Measurements from ENCODE around the gene ACVRL1.

The ACVRL1 gene

DNA sequence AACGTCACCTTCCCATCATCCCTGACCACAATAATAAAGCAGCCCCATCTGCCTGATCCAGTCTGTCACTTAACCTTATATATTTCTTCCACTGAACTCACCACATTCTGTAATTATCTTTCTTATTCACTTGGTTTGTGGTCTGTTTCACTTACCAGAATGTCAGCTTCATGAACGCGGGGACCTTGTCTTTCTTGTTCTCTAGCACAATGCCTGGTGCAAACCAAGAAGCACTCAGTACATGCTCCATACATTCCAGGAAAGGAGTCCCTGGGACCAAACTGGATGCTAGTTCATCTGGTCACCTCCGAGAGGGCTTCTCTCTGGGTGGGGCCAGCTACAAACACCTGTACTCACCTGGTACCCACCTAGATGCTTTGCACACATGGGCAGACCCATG is 36.8 kb upstream of the ACVRL1 start:
- TF ChIP-seq CEBPB (IDR thresholded peaks at IDR 0.05) (no peak), NFIC (IDR thresholded peaks at IDR 0.05) (no peak), TEAD4 (IDR thresholded peaks at IDR 0.05) (no peak), TAF1 (IDR thresholded peaks at IDR 0.05; ENCODE audit: low read depth) (no peak), TCF12 (IDR thresholded peaks at IDR 0.05; ENCODE audit: low read depth) (no peak), CREB1 (IDR thresholded peaks at IDR 0.05; ENCODE audit: low read depth) (no peak), EGR1 (IDR thresholded peaks at IDR 0.05) (no peak), ZBTB7A (IDR thresholded peaks at IDR 0.05; ENCODE audit: low read depth) (no peak), EP300 (IDR thresholded peaks at IDR 0.05; ENCODE audit: borderline replicate concordance) (no peak), YY1 (IDR thresholded peaks at IDR 0.05; ENCODE audit: low read depth) (no peak), FOXM1 (IDR thresholded peaks at IDR 0.05; ENCODE audit: borderline replicate concordance, low read depth) (no peak), RAD21 (IDR thresholded peaks at IDR 0.05; ENCODE audit: low read depth) (no peak)
- TF ChIP-seq, protein P1, sequence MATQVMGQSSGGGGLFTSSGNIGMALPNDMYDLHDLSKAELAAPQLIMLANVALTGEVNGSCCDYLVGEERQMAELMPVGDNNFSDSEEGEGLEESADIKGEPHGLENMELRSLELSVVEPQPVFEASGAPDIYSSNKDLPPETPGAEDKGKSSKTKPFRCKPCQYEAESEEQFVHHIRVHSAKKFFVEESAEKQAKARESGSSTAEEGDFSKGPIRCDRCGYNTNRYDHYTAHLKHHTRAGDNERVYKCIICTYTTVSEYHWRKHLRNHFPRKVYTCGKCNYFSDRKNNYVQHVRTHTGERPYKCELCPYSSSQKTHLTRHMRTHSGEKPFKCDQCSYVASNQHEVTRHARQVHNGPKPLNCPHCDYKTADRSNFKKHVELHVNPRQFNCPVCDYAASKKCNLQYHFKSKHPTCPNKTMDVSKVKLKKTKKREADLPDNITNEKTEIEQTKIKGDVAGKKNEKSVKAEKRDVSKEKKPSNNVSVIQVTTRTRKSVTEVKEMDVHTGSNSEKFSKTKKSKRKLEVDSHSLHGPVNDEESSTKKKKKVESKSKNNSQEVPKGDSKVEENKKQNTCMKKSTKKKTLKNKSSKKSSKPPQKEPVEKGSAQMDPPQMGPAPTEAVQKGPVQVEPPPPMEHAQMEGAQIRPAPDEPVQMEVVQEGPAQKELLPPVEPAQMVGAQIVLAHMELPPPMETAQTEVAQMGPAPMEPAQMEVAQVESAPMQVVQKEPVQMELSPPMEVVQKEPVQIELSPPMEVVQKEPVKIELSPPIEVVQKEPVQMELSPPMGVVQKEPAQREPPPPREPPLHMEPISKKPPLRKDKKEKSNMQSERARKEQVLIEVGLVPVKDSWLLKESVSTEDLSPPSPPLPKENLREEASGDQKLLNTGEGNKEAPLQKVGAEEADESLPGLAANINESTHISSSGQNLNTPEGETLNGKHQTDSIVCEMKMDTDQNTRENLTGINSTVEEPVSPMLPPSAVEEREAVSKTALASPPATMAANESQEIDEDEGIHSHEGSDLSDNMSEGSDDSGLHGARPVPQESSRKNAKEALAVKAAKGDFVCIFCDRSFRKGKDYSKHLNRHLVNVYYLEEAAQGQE (IDR thresholded peaks at IDR 0.05; ENCODE audit: low read depth), result no peak
- TF ChIP-seq, protein P2, sequence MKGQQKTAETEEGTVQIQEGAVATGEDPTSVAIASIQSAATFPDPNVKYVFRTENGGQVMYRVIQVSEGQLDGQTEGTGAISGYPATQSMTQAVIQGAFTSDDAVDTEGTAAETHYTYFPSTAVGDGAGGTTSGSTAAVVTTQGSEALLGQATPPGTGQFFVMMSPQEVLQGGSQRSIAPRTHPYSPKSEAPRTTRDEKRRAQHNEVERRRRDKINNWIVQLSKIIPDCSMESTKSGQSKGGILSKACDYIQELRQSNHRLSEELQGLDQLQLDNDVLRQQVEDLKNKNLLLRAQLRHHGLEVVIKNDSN (IDR thresholded peaks at IDR 0.05), result no peak
- TF ChIP-seq, protein P3, sequence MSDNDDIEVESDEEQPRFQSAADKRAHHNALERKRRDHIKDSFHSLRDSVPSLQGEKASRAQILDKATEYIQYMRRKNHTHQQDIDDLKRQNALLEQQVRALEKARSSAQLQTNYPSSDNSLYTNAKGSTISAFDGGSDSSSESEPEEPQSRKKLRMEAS (IDR thresholded peaks at IDR 0.05), result no peak

DNA sequence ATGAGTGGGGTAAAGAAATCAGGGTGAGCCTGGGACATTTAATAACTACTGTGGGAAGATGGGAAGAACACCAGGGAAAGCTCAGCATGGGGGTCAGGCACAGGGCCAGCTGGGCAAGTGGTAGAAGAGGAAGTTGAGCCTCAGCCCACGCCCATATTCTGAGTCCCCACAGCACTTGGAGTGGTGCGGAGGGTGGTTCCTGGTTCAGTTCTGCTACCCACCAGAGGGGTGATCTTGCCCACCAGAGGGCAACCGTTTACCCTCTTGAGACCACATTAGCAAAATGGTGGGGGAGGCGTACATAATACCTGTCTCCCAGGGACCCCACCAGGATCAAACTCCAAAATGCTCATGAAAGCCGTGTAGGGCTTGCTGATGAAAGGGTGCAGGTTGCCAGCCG is 36.2 kb upstream of the ACVRL1 start:
- no peak for TF ChIP-seq NFIC (IDR thresholded peaks at IDR 0.05)

GRCh38 chr12:51871918-51872688 is 35.2 kb upstream of the ACVRL1 start:
- TF ChIP-seq EP300 (IDR thresholded peaks at IDR 0.05; ENCODE audit: borderline replicate concordance) (no peak), RAD21 (IDR thresholded peaks at IDR 0.05; ENCODE audit: low read depth) (no peak), YY1 (IDR thresholded peaks at IDR 0.05; ENCODE audit: low read depth) (no peak), TCF12 (IDR thresholded peaks at IDR 0.05; ENCODE audit: low read depth) (no peak), TEAD4 (IDR thresholded peaks at IDR 0.05) (no peak), EGR1 (IDR thresholded peaks at IDR 0.05) (no peak), TAF1 (IDR thresholded peaks at IDR 0.05; ENCODE audit: low read depth) (no peak), CEBPB (IDR thresholded peaks at IDR 0.05) (no peak), ZBTB7A (IDR thresholded peaks at IDR 0.05; ENCODE audit: low read depth) (no peak), NFIC (IDR thresholded peaks at IDR 0.05) (no peak), FOXM1 (IDR thresholded peaks at IDR 0.05; ENCODE audit: borderline replicate concordance, low read depth) (no peak), CREB1 (IDR thresholded peaks at IDR 0.05; ENCODE audit: low read depth) (no peak)
- TF ChIP-seq, protein P1 (IDR thresholded peaks at IDR 0.05; ENCODE audit: low read depth), result no peak

DNA sequence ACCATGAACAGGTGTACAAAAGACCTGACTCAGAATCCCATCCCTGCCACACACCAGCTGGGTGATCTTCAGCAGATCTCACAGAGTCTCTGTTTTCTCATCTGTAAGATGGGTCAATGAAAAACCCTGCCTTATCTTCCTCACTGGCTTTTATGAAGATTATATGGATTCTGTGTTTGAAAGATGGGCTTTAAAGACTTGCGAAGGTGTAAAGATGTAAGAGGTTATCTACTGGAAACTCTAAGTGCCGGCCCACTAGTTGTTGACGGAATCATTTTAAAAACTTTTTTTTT is 34.7 kb upstream of the ACVRL1 start:
- TF ChIP-seq TAF1 (IDR thresholded peaks at IDR 0.05; ENCODE audit: low read depth) (no peak), ZBTB7A (IDR thresholded peaks at IDR 0.05; ENCODE audit: low read depth) (no peak), CREB1 (IDR thresholded peaks at IDR 0.05; ENCODE audit: low read depth) (no peak), TEAD4 (IDR thresholded peaks at IDR 0.05) (no peak), NFIC (IDR thresholded peaks at IDR 0.05) (no peak), CEBPB (IDR thresholded peaks at IDR 0.05) (no peak), EP300 (IDR thresholded peaks at IDR 0.05; ENCODE audit: borderline replicate concordance) (no peak), EGR1 (IDR thresholded peaks at IDR 0.05) (no peak), TCF12 (IDR thresholded peaks at IDR 0.05; ENCODE audit: low read depth) (no peak), RAD21 (IDR thresholded peaks at IDR 0.05; ENCODE audit: low read depth) (no peak), YY1 (IDR thresholded peaks at IDR 0.05; ENCODE audit: low read depth) (no peak), FOXM1 (IDR thresholded peaks at IDR 0.05; ENCODE audit: borderline replicate concordance, low read depth) (no peak)
- TF ChIP-seq, protein P1 (IDR thresholded peaks at IDR 0.05; ENCODE audit: low read depth), result no peak
- TF ChIP-seq, protein P3 (IDR thresholded peaks at IDR 0.05), result no peak
- TF ChIP-seq, protein P2 (IDR thresholded peaks at IDR 0.05), result no peak

Measured in Ishikawa (cell line).